HepG2 (cell line): ENCODE results near the gene DYNC2I2. TPM values are rescaled to one million over a fixed set of nuclear protein-coding genes. Genes with fewer than 3 reads are reported as not detected.

ENCODE experiments used
- ATM ChIP-seq: fragments of 450-650 bp; IDR thresholded peaks from 2 replicates; pipeline ENCODE4 v1.7.1; 2017; ENCODE audit warnings: mild to moderate bottlenecking, borderline replicate concordance
- GABPB1 ChIP-seq: IDR thresholded peaks from 2 replicates; pipeline ENCODE4 v1.6.1; 2016; ENCODE audit warnings: mild to moderate bottlenecking, missing genetic modification reagents, moderate library complexity, missing compliant biosample characterization
- GATA4 ChIP-seq: sonication (generic); IDR thresholded peaks from 2 replicates; pipeline ENCODE4 v1.6.1; 2016; ENCODE audit warnings: antibody characterized with exemption, low read depth, borderline replicate concordance
- HMG20B ChIP-seq: conservative IDR thresholded peaks from 2 replicates; pipeline ENCODE4 v1.6.1; 2016; ENCODE audit warnings: missing genetic modification reagents, missing compliant biosample characterization
- LBX2 ChIP-seq: sonication (generic); formaldehyde crosslinking; IDR thresholded peaks from 2 replicates; pipeline ENCODE4 v1.5.0; 2020; ENCODE audit warnings: missing genetic modification reagents, mild to moderate bottlenecking, borderline replicate concordance
- NFE2L2 ChIP-seq: fragments of 150-350 bp; IDR thresholded peaks from 2 replicates; pipeline ENCODE4 v1.6.1; 2014; ENCODE audit warnings: low read length
- PLRG1 ChIP-seq: fragments of 450-650 bp; conservative IDR thresholded peaks from 2 replicates; pipeline ENCODE4 v1.6.1; 2016
- SKI ChIP-seq: fragments of 450-650 bp; IDR thresholded peaks from one replicate; pipeline ENCODE4 v1.6.1; 2018; ENCODE audit warnings: mild to moderate bottlenecking; ENCODE audit not compliant: partially characterized antibody
- SRSF9 ChIP-seq: fragments of 200-400 bp; formaldehyde crosslinking; IDR thresholded peaks from 2 replicates; pipeline ENCODE4 v1.6.1; 2018; ENCODE audit warnings: borderline replicate concordance, mild to moderate bottlenecking, low read depth, low read length; ENCODE audit not compliant: insufficient read depth, poor library complexity, severe bottlenecking
- ZBTB14 ChIP-seq: sonication (generic); formaldehyde crosslinking; IDR thresholded peaks from 2 replicates; pipeline ENCODE4 v1.4.0; 2020; ENCODE audit warnings: missing genetic modification reagents
- ZBTB33 ChIP-seq: sonication (generic); formaldehyde crosslinking; IDR thresholded peaks from 2 replicates; pipeline ENCODE4 v1.4.0; 2020; ENCODE audit warnings: missing genetic modification reagents
- ZBTB7A ChIP-seq: sonication (generic); formaldehyde crosslinking; IDR thresholded peaks from 2 replicates; pipeline ENCODE4 v1.8.0; 2022; ENCODE audit warnings: mild to moderate bottlenecking, missing genetic modification reagents
- ZFP1 ChIP-seq: IDR thresholded peaks from 2 replicates; pipeline ENCODE4 v1.6.1; 2016
- ZNF235 ChIP-seq: sonication (generic); formaldehyde crosslinking; IDR thresholded peaks from 2 replicates; pipeline ENCODE4 v1.8.1; 2023; ENCODE audit warnings: mild to moderate bottlenecking, missing genetic modification reagents, borderline replicate concordance
- ZNF251 ChIP-seq: sonication (generic); formaldehyde crosslinking; IDR thresholded peaks from 2 replicates; pipeline ENCODE4 v1.9.0; 2021; ENCODE audit warnings: mild to moderate bottlenecking, missing genetic modification reagents
- ZNF296 ChIP-seq: sonication (generic); formaldehyde crosslinking; conservative IDR thresholded peaks from 2 replicates; pipeline ENCODE4 v1.5.0; 2020; ENCODE audit warnings: mild to moderate bottlenecking, missing genetic modification reagents
- ZNF496 ChIP-seq: sonication (generic); formaldehyde crosslinking; IDR thresholded peaks from 2 replicates; pipeline ENCODE4 v1.8.1; 2023; ENCODE audit warnings: mild to moderate bottlenecking, moderate library complexity, missing genetic modification reagents; ENCODE audit not compliant: insufficient replicate concordance
- ZNF674 ChIP-seq: sonication (generic); formaldehyde crosslinking; IDR thresholded peaks from 2 replicates; pipeline ENCODE4 v1.5.0; 2020; ENCODE audit warnings: low read depth, mild to moderate bottlenecking, missing genetic modification reagents
- ZNF713 ChIP-seq: sonication (generic); formaldehyde crosslinking; IDR thresholded peaks from 2 replicates; pipeline ENCODE4 v1.4.0; 2020; ENCODE audit warnings: mild to moderate bottlenecking, missing genetic modification reagents
- ZNF83 ChIP-seq: sonication (generic); formaldehyde crosslinking; IDR thresholded peaks from 2 replicates; pipeline ENCODE4 v1.4.0; 2020; ENCODE audit warnings: missing genetic modification reagents, mild to moderate bottlenecking, borderline replicate concordance
- ZSCAN5A ChIP-seq: sonication (generic); formaldehyde crosslinking; IDR thresholded peaks from 2 replicates; pipeline ENCODE4 v1.8.0; 2022; ENCODE audit warnings: mild to moderate bottlenecking, missing genetic modification reagents, borderline replicate concordance
- ZUFSP ChIP-seq: sonication (generic); formaldehyde crosslinking; IDR thresholded peaks from 2 replicates; pipeline ENCODE4 v1.9.0; 2021; ENCODE audit warnings: missing genetic modification reagents, mild to moderate bottlenecking, borderline replicate concordance
- polyA plus RNA-seq, 8 experiments: library from polyadenylated mRNA; depleted of rRNA in 3 of 8; stranded (reverse) in 7 of 8; unstranded in 1 of 8; fragments of >200 nt; fragmentation: Illumina TruSeq in 4 of 8; extraction: Trizol in 4 of 8; gene quantifications; 2 replicates each; pipeline versions ENCODE4 v1.2.1 to v1.2.3, GENCODE V29; 2011 to 2016; ENCODE audit warnings: low read depth in 4 of 8, missing spikeins in 1 of 8, mixed read lengths in 1 of 8; ENCODE audit not compliant: insufficient read depth in 1 of 8
- total RNA-seq, 5 experiments: library from RNA; depleted of rRNA; stranded (reverse); fragments of >200 nt; fragmentation: Illumina TruSeq; extraction: Trizol; gene quantifications; 2 replicates each; pipeline ENCODE4 v1.2.3, GENCODE V29; 2016; ENCODE audit warnings: low read depth in 1 of 5

Gene DYNC2I2
- total and polyA plus RNA-seq, 2 of the 13 experiments (the other 11 are each of a cell fraction or from before 2014, with no cell fraction given) = 13.7 to 40.2 TPM

- TF ChIP-seq SRSF9 (no peak), ZNF496 (CRISPR knock-in tag) (no peak), HMG20B (CRISPR knock-in tag) (no peak), ZUFSP (CRISPR knock-in tag) (no peak), ZNF235 (CRISPR knock-in tag) (no peak), NFE2L2 (no peak), ZSCAN5A (no peak), ZNF251 (CRISPR knock-in tag) (no peak), LBX2 (CRISPR knock-in tag) (no peak), PLRG1 (no peak), ZBTB14 (CRISPR knock-in tag) (no peak), GABPB1 (CRISPR knock-in tag) (peak; percentile 51; the same call in 1 of the 2 replicates), ZBTB7A (CRISPR knock-in tag) (0 out of 2 replicates have a peak, but pooled peaks have one; percentile 7), ZNF296 (no peak), ZNF83 (CRISPR knock-in tag) (no peak), ATM (no peak), ZFP1 (no peak), ZNF674 (CRISPR knock-in tag) (0 out of 2 replicates have a peak, but pooled peaks have one; percentile 45), ZBTB33 (CRISPR knock-in tag) (peak; percentile 9; the same call in 1 of the 2 replicates), SKI (peak; percentile 72), ZNF713 (CRISPR knock-in tag) (no peak), GATA4 (no peak)
These were observed 32.0 kb upstream of the DYNC2I2 start, which contains the start of gene SET (continued) for GRCh38 chr9:128688501-128689292.
